CMK (cell line): Measurements from ENCODE around the gene COL10A1.
"Not testable (repeated sequence)": the region's sequence is repeated elsewhere in the genome, so short reads cannot be mapped to it uniquely, and the experiment has no call there.

ENCODE experiments used
- DNase-seq: peaks from one replicate; pipeline ENCODE4 v3.0.0-alpha.2; 2010; ENCODE audit warnings: low read depth

The COL10A1 gene

GRCh38 chr6:116120430-116120829, 5.5 kb downstream of the COL10A1 start:
- no peak for DNase-seq

GRCh38 chr6:116118608-116119007, 7.3 kb downstream of the COL10A1 start:
- no peak for DNase-seq

GRCh38 chr6:116115781-116116180, 10.2 kb downstream of the COL10A1 start:
- no peak for DNase-seq

GRCh38 chr6:116113386-116113785, 12.5 kb downstream of the COL10A1 start:
- DNase-seq: no peak

GRCh38 chr6:116111552-116112528, 14.1 kb downstream of the COL10A1 start:
- DNase-seq: peak; percentile 38

GRCh38 chr6:116108836-116109235, 17.1 kb downstream of the COL10A1 start:
- DNase-seq: no peak

- DNase-seq: no peak
Measured at GRCh38 chr6:116106146-116106545, 19.8 kb downstream of the COL10A1 start.

GRCh38 chr6:116105247-116105646, 20.7 kb downstream of the COL10A1 start:
- no peak for DNase-seq

GRCh38 chr6:116104636-116105035, 21.3 kb downstream of the COL10A1 start:
- no peak for DNase-seq

GRCh38 chr6:116102873-116103272, 23.1 kb downstream of the COL10A1 start:
- no peak for DNase-seq

GRCh38 chr6:116101790-116102189, 24.1 kb downstream of the COL10A1 start:
- no peak for DNase-seq

GRCh38 chr6:116101302-116101718, 24.6 kb downstream of the COL10A1 start:
- DNase-seq: no peak

- DNase-seq: peak; percentile 37
Measured at GRCh38 chr6:116100419-116101301, 25.3 kb downstream of the COL10A1 start, which contains the start of gene NT5DC1. NT5DC1 (plus strand) TSS chr6:116100853; CDS start chr6:116100931, 78 bp downstream.

- no peak for DNase-seq
Measured at GRCh38 chr6:116099036-116099435, 26.9 kb downstream of the COL10A1 start.

- no peak for DNase-seq
Measured at GRCh38 chr6:116096979-116097816, 28.7 kb downstream of the COL10A1 start.

GRCh38 chr6:116096048-116096759, 29.7 kb downstream of the COL10A1 start:
- not testable (repeated sequence) for DNase-seq

- DNase-seq: no peak
Measured at GRCh38 chr6:116094041-116094440, 31.9 kb downstream of the COL10A1 start.

- DNase-seq: no peak
Measured at GRCh38 chr6:116090251-116090650, 35.7 kb downstream of the COL10A1 start.

GRCh38 chr6:116088946-116089345, 37.0 kb downstream of the COL10A1 start:
- DNase-seq: no peak

- no peak for DNase-seq
Measured at GRCh38 chr6:116087437-116088027, 38.4 kb downstream of the COL10A1 start.

- DNase-seq: no peak
Measured at GRCh38 chr6:116084284-116084683, 41.6 kb downstream of the COL10A1 start.
